ENCODE measurements around the gene RPGRIP1.

DNA sequence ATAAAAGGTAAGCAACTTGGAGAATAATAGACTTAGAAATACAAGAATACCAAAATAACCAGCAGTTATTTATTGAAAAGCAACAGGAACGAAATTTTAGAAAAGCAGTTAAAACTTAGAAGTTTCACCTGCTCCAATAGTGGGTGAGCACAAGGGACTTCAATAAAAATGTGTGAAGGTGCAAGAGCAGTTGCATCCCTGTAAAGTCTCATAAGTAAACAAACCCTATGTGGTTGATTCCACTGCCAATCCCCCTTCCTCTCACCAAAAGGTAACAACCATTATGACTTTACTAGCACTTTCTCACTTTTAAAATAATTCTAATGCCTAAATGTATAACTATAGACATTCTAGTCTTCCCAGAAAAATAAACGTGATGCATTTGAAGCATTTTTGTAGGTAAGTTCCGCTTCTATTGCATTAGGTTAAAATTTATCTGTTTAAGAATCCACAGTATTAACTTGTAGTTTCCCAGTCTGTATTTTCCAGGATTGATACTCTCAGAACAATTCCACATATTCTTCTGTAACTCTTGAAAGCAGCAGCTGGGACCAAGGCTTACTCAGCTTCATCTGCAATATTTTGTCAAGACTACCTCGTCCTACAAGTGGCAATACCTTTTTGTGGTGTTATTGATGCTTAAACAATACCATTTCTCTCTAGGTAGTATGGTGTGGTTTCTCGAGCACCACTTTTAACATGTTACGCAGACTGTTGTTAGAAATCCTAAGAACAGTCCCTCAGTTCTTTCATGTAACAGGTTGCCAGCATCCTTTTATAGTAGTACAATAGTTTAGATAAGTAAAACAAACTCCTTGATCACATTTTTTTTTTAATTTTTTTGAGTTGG, 42.7 kb upstream of the RPGRIP1 start:
- no peak for TF ChIP-seq EZH2 (IDR thresholded peaks at IDR 0.05; ENCODE audit: borderline replicate concordance, low read depth, low read length, severe bottlenecking)
- TF ChIP-seq, protein P1, sequence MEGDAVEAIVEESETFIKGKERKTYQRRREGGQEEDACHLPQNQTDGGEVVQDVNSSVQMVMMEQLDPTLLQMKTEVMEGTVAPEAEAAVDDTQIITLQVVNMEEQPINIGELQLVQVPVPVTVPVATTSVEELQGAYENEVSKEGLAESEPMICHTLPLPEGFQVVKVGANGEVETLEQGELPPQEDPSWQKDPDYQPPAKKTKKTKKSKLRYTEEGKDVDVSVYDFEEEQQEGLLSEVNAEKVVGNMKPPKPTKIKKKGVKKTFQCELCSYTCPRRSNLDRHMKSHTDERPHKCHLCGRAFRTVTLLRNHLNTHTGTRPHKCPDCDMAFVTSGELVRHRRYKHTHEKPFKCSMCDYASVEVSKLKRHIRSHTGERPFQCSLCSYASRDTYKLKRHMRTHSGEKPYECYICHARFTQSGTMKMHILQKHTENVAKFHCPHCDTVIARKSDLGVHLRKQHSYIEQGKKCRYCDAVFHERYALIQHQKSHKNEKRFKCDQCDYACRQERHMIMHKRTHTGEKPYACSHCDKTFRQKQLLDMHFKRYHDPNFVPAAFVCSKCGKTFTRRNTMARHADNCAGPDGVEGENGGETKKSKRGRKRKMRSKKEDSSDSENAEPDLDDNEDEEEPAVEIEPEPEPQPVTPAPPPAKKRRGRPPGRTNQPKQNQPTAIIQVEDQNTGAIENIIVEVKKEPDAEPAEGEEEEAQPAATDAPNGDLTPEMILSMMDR (IDR thresholded peaks at IDR 0.05; ENCODE audit: borderline replicate concordance, extremely low read depth, low read length, poor library complexity, severe bottlenecking), result no peak

Measured in DND-41 (cell line).